NB4 (cell line): ENCODE results near the gene SEPHS2.

ENCODE experiments used
- DNase-seq: peaks from one replicate; pipeline ENCODE4 v3.0.0; 2010; ENCODE audit warnings: low read depth
- H3K4me3 ChIP-seq: one replicate; pipeline ENCODE4 v1.5.1; 2011; ENCODE audit warnings: mild to moderate bottlenecking, low read depth, low read length, moderate library complexity
- CTCF ChIP-seq: IDR thresholded peaks from one replicate; pipeline ENCODE4 v1.5.1; 2012; ENCODE audit warnings: low read depth, low read length
- MAX ChIP-seq: IDR thresholded peaks from 2 replicates; pipeline ENCODE4 v1.6.1; 2011; ENCODE audit warnings: low read depth, low read length
- MYC ChIP-seq: IDR thresholded peaks from 2 replicates; pipeline ENCODE4 v1.6.1; 2011; ENCODE audit warnings: low read depth, low read length
- POLR2A ChIP-seq: IDR thresholded peaks from 2 replicates; pipeline ENCODE4 v1.6.1; 2011; ENCODE audit warnings: mild to moderate bottlenecking; ENCODE audit not compliant: insufficient read length; ENCODE audit errors: extremely low read depth

Gene SEPHS2

GRCh38 chr16:30443631-30444030 is 2.0 kb downstream of the SEPHS2 start:
- H3K4me3 ChIP-seq, result peak overlapping the region; percentile 91
- TF ChIP-seq MYC (no peak), CTCF (no peak), POLR2A (no peak), MAX (no peak)
- DNase-seq, result no peak

- TF ChIP-seq MAX, result no peak
- no peak for TF ChIP-seq CTCF
- TF ChIP-seq POLR2A, result no peak
- TF ChIP-seq MYC, result no peak
- peak; percentile 42 for DNase-seq
Observed at GRCh38 chr16:30439720-30440348, 5.8 kb downstream of the SEPHS2 start.

GRCh38 chr16:30438835-30439234 is 6.8 kb downstream of the SEPHS2 start:
- DNase-seq, result no peak
- no peak overlapping the region for H3K4me3 ChIP-seq
- TF ChIP-seq CTCF (no peak), MAX (no peak), POLR2A (no peak), MYC (no peak)

More at GRCh38 chr16:30439720-30440348, 5.8 kb downstream of the SEPHS2 start:
- H3K4me3 ChIP-seq, result no peak overlapping the region

GRCh38 chr16:30437511-30438046 is 8.1 kb downstream of the SEPHS2 start:
- no peak for DNase-seq
- no peak overlapping the region for H3K4me3 ChIP-seq
- TF ChIP-seq MYC (no peak), MAX (no peak)

- TF ChIP-seq MAX (no peak), CTCF (no peak), MYC (no peak), POLR2A (no peak)
- no peak for DNase-seq
Observed at GRCh38 chr16:30434852-30435251, 10.8 kb downstream of the SEPHS2 start.

GRCh38 chr16:30430428-30430970 is 15.2 kb downstream of the SEPHS2 start:
- DNase-seq, result no peak
- H3K4me3 ChIP-seq, result peak overlapping the region; percentile 30
- TF ChIP-seq MYC (peak; percentile 87), CTCF (no peak), MAX (peak; percentile 94), POLR2A (no peak)

More at GRCh38 chr16:30434852-30435251, 10.8 kb downstream of the SEPHS2 start:
- H3K4me3 ChIP-seq, result no peak overlapping the region
